ENCODE results near the gene CBL.
A peak's percentile ranks its signal among the peaks of the same experiment; 100 is the strongest.
"Not testable (repeated sequence)": the region's sequence is repeated elsewhere in the genome, so short reads cannot be mapped to it uniquely, and the experiment has no call there.

The CBL gene

GRCh38 chr11:119206511-119207414, 624 bp downstream of the CBL start:
- Histone ChIP-seq H3K36me3 (ENCODE audit: control insufficient read depth, insufficient read depth, low read length) (no peaks in the 10 kb centered on the region), H3K9me3 (ENCODE audit: control insufficient read depth, low read length) (no peaks in the 10 kb centered on the region), H3K4me3 (ENCODE audit: insufficient read depth, low read depth, low read length) (peak overlapping the region; percentile 97), H3K27me3 (ENCODE audit: control insufficient read depth, insufficient read depth, low read length, poor library complexity, severe bottlenecking) (no peaks in the 10 kb centered on the region), H3K4me1 (ENCODE audit: control insufficient read depth, insufficient read depth, low read length) (no peaks in the 10 kb centered on the region), H3K27ac (ENCODE audit: insufficient read depth, low read depth, low read length, poor library complexity, severe bottlenecking) (peak overlapping the region; percentile 87)
- 1% methylated on average over 38 to 40 of the region's 41 CpGs for WGBS, 2 experiments

GRCh38 chr11:119207415-119207960, 1.3 kb downstream of the CBL start:
- H3K27ac ChIP-seq (ENCODE audit: insufficient read depth, low read depth, low read length, poor library complexity, severe bottlenecking), result no peak overlapping the region
- 43 to 44% methylated on average over 7 to 11 of the region's 11 CpGs for WGBS, 2 experiments
- no peaks in the 10 kb centered on the region for H3K36me3 ChIP-seq (ENCODE audit: control insufficient read depth, insufficient read depth, low read length)
- H3K4me3 ChIP-seq (ENCODE audit: insufficient read depth, low read depth, low read length), result peak overlapping the region; percentile 97
- no peaks in the 10 kb centered on the region for H3K27me3 ChIP-seq (ENCODE audit: control insufficient read depth, insufficient read depth, low read length, poor library complexity, severe bottlenecking)
- H3K9me3 ChIP-seq (ENCODE audit: control insufficient read depth, low read length), result no peaks in the 10 kb centered on the region
- H3K4me1 ChIP-seq (ENCODE audit: control insufficient read depth, insufficient read depth, low read length), result no peaks in the 10 kb centered on the region

GRCh38 chr11:119209186-119209585, 3.0 kb downstream of the CBL start:
- H3K36me3 ChIP-seq (ENCODE audit: control insufficient read depth, insufficient read depth, low read length), result no peaks in the 10 kb centered on the region
- H3K4me3 ChIP-seq (ENCODE audit: insufficient read depth, low read depth, low read length), result no peak overlapping the region
- no peaks in the 10 kb centered on the region for H3K27me3 ChIP-seq (ENCODE audit: control insufficient read depth, insufficient read depth, low read length, poor library complexity, severe bottlenecking)
- H3K9me3 ChIP-seq (ENCODE audit: control insufficient read depth, low read length), result no peaks in the 10 kb centered on the region
- 86 to 94% methylated on average over 7 of the region's 7 CpGs for WGBS, 2 experiments
- H3K27ac ChIP-seq (ENCODE audit: insufficient read depth, low read depth, low read length, poor library complexity, severe bottlenecking), result no peak overlapping the region
- no peaks in the 10 kb centered on the region for H3K4me1 ChIP-seq (ENCODE audit: control insufficient read depth, insufficient read depth, low read length)

- no peak overlapping the region for H3K27ac ChIP-seq (ENCODE audit: insufficient read depth, low read depth, low read length, poor library complexity, severe bottlenecking)
Observed at GRCh38 chr11:119210050-119210449, 3.9 kb downstream of the CBL start.

GRCh38 chr11:119218141-119218878, 12.2 kb downstream of the CBL start:
- no peak overlapping the region for H3K4me3 ChIP-seq (ENCODE audit: insufficient read depth, low read depth, low read length)
- no peaks in the 10 kb centered on the region for H3K36me3 ChIP-seq (ENCODE audit: control insufficient read depth, insufficient read depth, low read length)
- 94 to 96% methylated on average over 8 of the region's 8 CpGs for WGBS, 2 experiments
- H3K4me1 ChIP-seq (ENCODE audit: control insufficient read depth, insufficient read depth, low read length), result no peaks in the 10 kb centered on the region
- no peaks in the 10 kb centered on the region for H3K9me3 ChIP-seq (ENCODE audit: control insufficient read depth, low read length)
- H3K27me3 ChIP-seq (ENCODE audit: control insufficient read depth, insufficient read depth, low read length, poor library complexity, severe bottlenecking), result no peaks in the 10 kb centered on the region
- H3K27ac ChIP-seq (ENCODE audit: insufficient read depth, low read depth, low read length, poor library complexity, severe bottlenecking), result no peak overlapping the region

More at GRCh38 chr11:119210050-119210449, 3.9 kb downstream of the CBL start:
- 88 to 89% methylated on average over 3 of the region's 3 CpGs for WGBS, 2 experiments
- no peak overlapping the region for H3K4me3 ChIP-seq (ENCODE audit: insufficient read depth, low read depth, low read length)
- no peaks in the 10 kb centered on the region for H3K4me1 ChIP-seq (ENCODE audit: control insufficient read depth, insufficient read depth, low read length)
- no peaks in the 10 kb centered on the region for H3K9me3 ChIP-seq (ENCODE audit: control insufficient read depth, low read length)
- no peaks in the 10 kb centered on the region for H3K27me3 ChIP-seq (ENCODE audit: control insufficient read depth, insufficient read depth, low read length, poor library complexity, severe bottlenecking)
- no peaks in the 10 kb centered on the region for H3K36me3 ChIP-seq (ENCODE audit: control insufficient read depth, insufficient read depth, low read length)

GRCh38 chr11:119222308-119222707, 16.2 kb downstream of the CBL start:
- Histone ChIP-seq H3K27me3 (ENCODE audit: control insufficient read depth, insufficient read depth, low read length, poor library complexity, severe bottlenecking) (no peaks in the 10 kb centered on the region), H3K4me3 (ENCODE audit: insufficient read depth, low read depth, low read length) (no peak overlapping the region), H3K9me3 (ENCODE audit: control insufficient read depth, low read length) (no peaks in the 10 kb centered on the region), H3K27ac (ENCODE audit: insufficient read depth, low read depth, low read length, poor library complexity, severe bottlenecking) (no peak overlapping the region), H3K4me1 (ENCODE audit: control insufficient read depth, insufficient read depth, low read length) (no peaks in the 10 kb centered on the region), H3K36me3 (ENCODE audit: control insufficient read depth, insufficient read depth, low read length) (no peaks in the 10 kb centered on the region)
- 83 to 89% methylated on average over 2 of the region's 2 CpGs for WGBS, 2 experiments

- no peaks in the 10 kb centered on the region for H3K9me3 ChIP-seq (ENCODE audit: control insufficient read depth, low read length)
- 95 to 97% methylated on average over 5 of the region's 5 CpGs for WGBS, 2 experiments
- no peak overlapping the region for H3K4me3 ChIP-seq (ENCODE audit: insufficient read depth, low read depth, low read length)
- H3K27ac ChIP-seq (ENCODE audit: insufficient read depth, low read depth, low read length, poor library complexity, severe bottlenecking), result no peak overlapping the region
- H3K4me1 ChIP-seq (ENCODE audit: control insufficient read depth, insufficient read depth, low read length), result no peaks in the 10 kb centered on the region
- no peaks in the 10 kb centered on the region for H3K27me3 ChIP-seq (ENCODE audit: control insufficient read depth, insufficient read depth, low read length, poor library complexity, severe bottlenecking)
- no peaks in the 10 kb centered on the region for H3K36me3 ChIP-seq (ENCODE audit: control insufficient read depth, insufficient read depth, low read length)
Observed at GRCh38 chr11:119222891-119223290, 16.8 kb downstream of the CBL start.

GRCh38 chr11:119223856-119224255, 17.7 kb downstream of the CBL start:
- no peak overlapping the region for H3K27ac ChIP-seq (ENCODE audit: insufficient read depth, low read depth, low read length, poor library complexity, severe bottlenecking)
- H3K36me3 ChIP-seq (ENCODE audit: control insufficient read depth, insufficient read depth, low read length), result no peaks in the 10 kb centered on the region
- H3K4me1 ChIP-seq (ENCODE audit: control insufficient read depth, insufficient read depth, low read length), result no peaks in the 10 kb centered on the region
- WGBS, 2 experiments, result 86 to 89% methylated on average over 1 of the region's 1 CpG
- no peaks in the 10 kb centered on the region for H3K9me3 ChIP-seq (ENCODE audit: control insufficient read depth, low read length)
- no peaks in the 10 kb centered on the region for H3K27me3 ChIP-seq (ENCODE audit: control insufficient read depth, insufficient read depth, low read length, poor library complexity, severe bottlenecking)
- H3K4me3 ChIP-seq (ENCODE audit: insufficient read depth, low read depth, low read length), result no peak overlapping the region

- H3K9me3 ChIP-seq (ENCODE audit: control insufficient read depth, low read length); H3K4me1 ChIP-seq (ENCODE audit: control insufficient read depth, insufficient read depth, low read length); H3K27me3 ChIP-seq (ENCODE audit: control insufficient read depth, insufficient read depth, low read length, poor library complexity, severe bottlenecking); H3K4me3 ChIP-seq (ENCODE audit: insufficient read depth, low read depth, low read length); H3K36me3 ChIP-seq (ENCODE audit: control insufficient read depth, insufficient read depth, low read length); H3K27ac ChIP-seq (ENCODE audit: insufficient read depth, low read depth, low read length, poor library complexity, severe bottlenecking): not testable (repeated sequence)
- WGBS, 2 experiments, result 93 to 94% methylated on average over 8 of the region's 9 CpGs
Observed at GRCh38 chr11:119228535-119229287, 22.6 kb downstream of the CBL start.

Measured in ectodermal cell (in vitro differentiated cells).